NCI-H1436 (cell line): ENCODE measurements around the gene FAM118A.
"Not testable (repeated sequence)": the region's sequence is repeated elsewhere in the genome, so short reads cannot be mapped to it uniquely, and the experiment has no call there.

Experiments
- DNase-seq: peaks from one replicate; lab custom pipeline; 2025; lab: John Stamatoyannopoulos, UW

The FAM118A gene

GRCh38 chr22:45331486-45331885, 21.8 kb downstream of the FAM118A start:
- no peak for DNase-seq

GRCh38 chr22:45332001-45332400, 22.3 kb downstream of the FAM118A start:
- DNase-seq = no peak

- no peak for DNase-seq
These were observed 24.3 kb downstream of the FAM118A start for GRCh38 chr22:45334068-45334467.

- DNase-seq = no peak
These were observed 24.8 kb downstream of the FAM118A start for GRCh38 chr22:45334528-45334927.

- no peak for DNase-seq
These were observed 25.5 kb downstream of the FAM118A start for GRCh38 chr22:45335021-45335818.

- no peak for DNase-seq
These were observed 26.3 kb downstream of the FAM118A start for GRCh38 chr22:45335854-45336522.

GRCh38 chr22:45336971-45337431, 27.3 kb downstream of the FAM118A start:
- DNase-seq = no peak

- no peak for DNase-seq
These were observed 27.8 kb downstream of the FAM118A start for GRCh38 chr22:45337536-45337935.

GRCh38 chr22:45338795-45339194, 29.1 kb downstream of the FAM118A start:
- DNase-seq = no peak

- no peak for DNase-seq
These were observed 30.6 kb downstream of the FAM118A start for GRCh38 chr22:45340323-45340722.

GRCh38 chr22:45341498-45341897, 31.8 kb downstream of the FAM118A start:
- DNase-seq = no peak

- no peak for DNase-seq
These were observed 33.4 kb downstream of the FAM118A start for GRCh38 chr22:45343143-45343542.

- no peak for DNase-seq
These were observed 34.6 kb downstream of the FAM118A start for GRCh38 chr22:45344334-45344733.

GRCh38 chr22:45349916-45350315, 40.2 kb downstream of the FAM118A start:
- DNase-seq = no peak

GRCh38 chr22:45351956-45352355, 42.2 kb downstream of the FAM118A start:
- DNase-seq = no peak

GRCh38 chr22:45352757-45353156, 43.0 kb downstream of the FAM118A start:
- not testable (repeated sequence) for DNase-seq

- DNase-seq = no peak
These were observed 44.1 kb downstream of the FAM118A start for GRCh38 chr22:45353786-45354185.

- DNase-seq = no peak
These were observed 47.8 kb downstream of the FAM118A start for GRCh38 chr22:45357490-45357889.

GRCh38 chr22:45358127-45358526, 48.4 kb downstream of the FAM118A start:
- DNase-seq = no peak

GRCh38 chr22:45359627-45360026, 49.9 kb downstream of the FAM118A start:
- no peak for DNase-seq

GRCh38 chr22:45366713-45367112, 57.0 kb downstream of the FAM118A start:
- DNase-seq = no peak

GRCh38 chr22:45373592-45373991, 63.9 kb downstream of the FAM118A start:
- DNase-seq = not testable (repeated sequence)

GRCh38 chr22:45376009-45376408, 66.3 kb downstream of the FAM118A start:
- DNase-seq = no peak
